ENCODE measurements around the gene LMBRD1. TPM values are rescaled to one million over a fixed set of nuclear protein-coding genes. Genes with fewer than 3 reads are reported as not detected.
"Not testable (repeated sequence)": the region's sequence is repeated elsewhere in the genome, so short reads cannot be mapped to it uniquely, and the experiment has no call there.

Gene LMBRD1
- total and polyA plus RNA-seq, 9 donors: 48.2 to 83.0 (median 54.0) TPM

GRCh38 chr6:69790629-69791028 is 6.2 kb downstream of the LMBRD1 start:
- H3K36me3 ChIP-seq: no peaks in the 10 kb centered on the region
- H3K4me3 ChIP-seq: no peak overlapping the region
- DNase-seq: no peak
- H3K4me1 ChIP-seq (ENCODE audit: insufficient read depth): no peaks in the 10 kb centered on the region
- intact Hi-C loops (cut with DNase I): no loop called here
- no peak overlapping the region for H3K27ac ChIP-seq
- no peak for TF ChIP-seq EP300 (IDR thresholded peaks at IDR 0.05)
- TF ChIP-seq CTCF (IDR thresholded peaks at IDR 0.05): no peak
- no peak for TF ChIP-seq POLR2A (IDR thresholded peaks at IDR 0.05)
- no peaks in the 10 kb centered on the region for H3K9me3 ChIP-seq
- no peaks in the 10 kb centered on the region for H3K27me3 ChIP-seq
- 75 to 79% (median 75%) methylated on average over 2 of the region's 2 CpGs for WGBS, 3 donors

GRCh38 chr6:69789578-69789977 is 7.2 kb downstream of the LMBRD1 start:
- TF ChIP-seq CTCF (IDR thresholded peaks at IDR 0.05) (no peak), EP300 (IDR thresholded peaks at IDR 0.05) (no peak), POLR2A (IDR thresholded peaks at IDR 0.05) (no peak)
- 92 to 93% (median 92%) methylated on average over 1 of the region's 1 CpG for whole genome bisulfite sequencing, 3 donors
- H3K36me3 ChIP-seq: no peaks in the 10 kb centered on the region
- H3K27me3 ChIP-seq: no peaks in the 10 kb centered on the region
- H3K4me3 ChIP-seq: no peak overlapping the region
- peaks cover 2% of the 10 kb centered on the region for H3K4me1 ChIP-seq (ENCODE audit: insufficient read depth)
- intact Hi-C loops (cut with DNase I): no loop called here
- no peak overlapping the region for H3K27ac ChIP-seq
- no peak for DNase-seq
- no peaks in the 10 kb centered on the region for H3K9me3 ChIP-seq

GRCh38 chr6:69787436-69787835 is 9.4 kb downstream of the LMBRD1 start:
- DNase-seq; H3K36me3 ChIP-seq; H3K4me1 ChIP-seq (ENCODE audit: insufficient read depth); H3K4me3 ChIP-seq; H3K27me3 ChIP-seq; H3K9me3 ChIP-seq; H3K27ac ChIP-seq; intact Hi-C loops (cut with DNase I): not testable (repeated sequence)
- 77 to 90% (median 88%) methylated on average over 5 of the region's 5 CpGs for WGBS, 3 donors

- Histone ChIP-seq H3K4me3 (no peak overlapping the region), H3K27me3 (no peaks in the 10 kb centered on the region), H3K27ac (no peak overlapping the region), H3K9me3 (no peaks in the 10 kb centered on the region), H3K4me1 (ENCODE audit: insufficient read depth) (peaks cover 4% of the 10 kb centered on the region), H3K36me3 (no peaks in the 10 kb centered on the region)
- intact Hi-C loops (cut with DNase I): no loop called here
- DNase-seq: no peak
- TF ChIP-seq CTCF (IDR thresholded peaks at IDR 0.05) (no peak), EP300 (IDR thresholded peaks at IDR 0.05) (no peak), POLR2A (IDR thresholded peaks at IDR 0.05) (no peak)
Observed at GRCh38 chr6:69785697-69786096, 11.1 kb downstream of the LMBRD1 start.

GRCh38 chr6:69784595-69785377 is 12.0 kb downstream of the LMBRD1 start:
- no peaks in the 10 kb centered on the region for H3K27me3 ChIP-seq
- no peak overlapping the region for H3K27ac ChIP-seq
- 51 to 66% (median 61%) methylated on average over 3 of the region's 3 CpGs for WGBS, 3 donors
- no peak for DNase-seq
- intact Hi-C loops (cut with DNase I): no loop called here
- H3K36me3 ChIP-seq: no peaks in the 10 kb centered on the region
- no peak overlapping the region for H3K4me3 ChIP-seq
- peaks cover 4% of the 10 kb centered on the region for H3K4me1 ChIP-seq (ENCODE audit: insufficient read depth)
- TF ChIP-seq EP300 (IDR thresholded peaks at IDR 0.05) (no peak), POLR2A (IDR thresholded peaks at IDR 0.05) (no peak), CTCF (IDR thresholded peaks at IDR 0.05) (no peak)
- no peaks in the 10 kb centered on the region for H3K9me3 ChIP-seq

All from ovary (tissue), 9 donors.